Stimulated activated naive CD8-positive, alpha-beta T cell treated with anti-CD3 and anti-CD28 coated beads, Interleukin-15, amount 100 ng/mL, for 72 hours (primary cell): ENCODE results near the gene SMG6.

ENCODE experiments used
- ATAC-seq: fragments of 150-1000 bp; cut with Tn5 transposase; 2 replicates; pipeline ENCODE4 v1.10.0; 2021; ENCODE audit warnings: mild to moderate bottlenecking, moderate library complexity
- DNase-seq, 2 donors: peaks; one replicate each; pipeline ENCODE4 v3.0.0; 2021 to 2022
- H3K27ac Mint-ChIP-seq, 2 donors: one replicate each; pipeline ENCODE4 v1.8.0; 2022; ENCODE audit warnings: mild to moderate bottlenecking in 2 of 2, mixed read lengths in 2 of 2, moderate library complexity in 2 of 2
- H3K27me3 Mint-ChIP-seq: one replicate; pipeline ENCODE4 v1.8.0; 2022; ENCODE audit warnings: mixed read lengths
- H3K4me1 Mint-ChIP-seq: one replicate; pipeline ENCODE4 v1.8.0; 2022; ENCODE audit warnings: mild to moderate bottlenecking, mixed read lengths
- H3K4me3 Mint-ChIP-seq, 2 donors: one replicate each; pipeline ENCODE4 v1.8.0; 2022; ENCODE audit warnings: mild to moderate bottlenecking in 2 of 2, mixed read lengths in 2 of 2, moderate library complexity in 1 of 2
- H3K9me3 Mint-ChIP-seq, 2 donors: one replicate each; pipeline ENCODE4 v1.8.0; 2022; ENCODE audit warnings: mixed read lengths in 2 of 2

Gene SMG6

GRCh38 chr17:2192367-2193057 is 111.1 kb downstream of the SMG6 start:
- H3K9me3 Mint-ChIP-seq: peaks cover 0 to 3% of the 10 kb centered on the region in 2 donors
- no peaks in the 10 kb centered on the region for H3K27me3 Mint-ChIP-seq
- ATAC-seq: peak; percentile 96
- H3K4me3 Mint-ChIP-seq: peak overlapping the region; percentile 61 to 67
- DNase-seq: peak; percentile 62 to 77
- peaks cover 69% of the 10 kb centered on the region for H3K4me1 Mint-ChIP-seq
- H3K27ac Mint-ChIP-seq: peak overlapping the region in 1 of 2 donors; percentile 89

GRCh38 chr17:2191785-2192184 is 111.8 kb downstream of the SMG6 start:
- Mint-ChIP-seq H3K4me3 (peak overlapping the region; percentile 38 to 67), H3K9me3 (peaks cover 0 to 3% of the 10 kb centered on the region in 2 donors), H3K27ac (no peak overlapping the region), H3K4me1 (peaks cover 62% of the 10 kb centered on the region), H3K27me3 (no peaks in the 10 kb centered on the region)
- DNase-seq: no peak
- ATAC-seq: no peak

- no peak for DNase-seq
- ATAC-seq: no peak
- H3K27me3 Mint-ChIP-seq: no peaks in the 10 kb centered on the region
- H3K4me1 Mint-ChIP-seq: peaks cover 57% of the 10 kb centered on the region
- no peak overlapping the region for H3K27ac Mint-ChIP-seq
- no peak overlapping the region for H3K4me3 Mint-ChIP-seq
- peaks cover 0 to 3% of the 10 kb centered on the region in 2 donors for H3K9me3 Mint-ChIP-seq
Observed at GRCh38 chr17:2191227-2191626, 112.4 kb downstream of the SMG6 start.

GRCh38 chr17:2190014-2190413 is 113.6 kb downstream of the SMG6 start:
- Mint-ChIP-seq H3K4me3 (no peak overlapping the region), H3K9me3 (no peaks in the 10 kb centered on the region), H3K27me3 (no peaks in the 10 kb centered on the region), H3K27ac (no peak overlapping the region), H3K4me1 (peaks cover 44% of the 10 kb centered on the region)
- DNase-seq (no peak), ATAC-seq (no peak)

GRCh38 chr17:2188971-2189630 is 114.5 kb downstream of the SMG6 start:
- no peak overlapping the region for H3K4me3 Mint-ChIP-seq
- H3K27me3 Mint-ChIP-seq: no peaks in the 10 kb centered on the region
- no peak overlapping the region for H3K27ac Mint-ChIP-seq
- DNase-seq (no peak), ATAC-seq (no peak)
- H3K9me3 Mint-ChIP-seq: no peaks in the 10 kb centered on the region
- peaks cover 35% of the 10 kb centered on the region for H3K4me1 Mint-ChIP-seq

GRCh38 chr17:2187758-2188157 is 115.8 kb downstream of the SMG6 start:
- no peaks in the 10 kb centered on the region for H3K27me3 Mint-ChIP-seq
- peaks cover 22% of the 10 kb centered on the region for H3K4me1 Mint-ChIP-seq
- no peak for ATAC-seq
- DNase-seq: no peak
- no peaks in the 10 kb centered on the region for H3K9me3 Mint-ChIP-seq
- no peak overlapping the region for H3K27ac Mint-ChIP-seq
- H3K4me3 Mint-ChIP-seq: no peak overlapping the region

GRCh38 chr17:2186937-2187336 is 116.6 kb downstream of the SMG6 start:
- Mint-ChIP-seq H3K4me1 (peaks cover 14% of the 10 kb centered on the region), H3K4me3 (no peak overlapping the region), H3K27ac (no peak overlapping the region), H3K27me3 (no peaks in the 10 kb centered on the region), H3K9me3 (no peaks in the 10 kb centered on the region)
- no peak for DNase-seq
- no peak for ATAC-seq

GRCh38 chr17:2184993-2185931 is 118.3 kb downstream of the SMG6 start:
- Mint-ChIP-seq H3K4me3 (no peak overlapping the region), H3K4me1 (peaks cover 3% of the 10 kb centered on the region), H3K27ac (peak overlapping the region in 1 of 2 donors; percentile 23), H3K27me3 (no peaks in the 10 kb centered on the region), H3K9me3 (no peaks in the 10 kb centered on the region)
- ATAC-seq (no peak), DNase-seq (no peak)

- Mint-ChIP-seq H3K9me3 (no peaks in the 10 kb centered on the region), H3K27me3 (no peaks in the 10 kb centered on the region), H3K4me1 (peaks cover 6% of the 10 kb centered on the region), H3K4me3 (no peak overlapping the region), H3K27ac (no peak overlapping the region)
- no peak for DNase-seq
- ATAC-seq: no peak
Observed at GRCh38 chr17:2183346-2183745, 120.2 kb downstream of the SMG6 start.

GRCh38 chr17:2181897-2182448 is 121.6 kb downstream of the SMG6 start:
- DNase-seq (no peak), ATAC-seq (no peak)
- H3K4me1 Mint-ChIP-seq: peaks cover 13% of the 10 kb centered on the region
- no peaks in the 10 kb centered on the region for H3K27me3 Mint-ChIP-seq
- H3K27ac Mint-ChIP-seq: peak overlapping the region; percentile 5 to 51
- no peak overlapping the region for H3K4me3 Mint-ChIP-seq
- no peaks in the 10 kb centered on the region for H3K9me3 Mint-ChIP-seq

- Mint-ChIP-seq H3K27ac (no peak overlapping the region), H3K9me3 (no peaks in the 10 kb centered on the region), H3K4me3 (no peak overlapping the region), H3K27me3 (no peaks in the 10 kb centered on the region), H3K4me1 (peaks cover 14% of the 10 kb centered on the region)
- DNase-seq (no peak), ATAC-seq (no peak)
Observed at GRCh38 chr17:2181206-2181896, 122.2 kb downstream of the SMG6 start.

GRCh38 chr17:2180768-2181167 is 122.8 kb downstream of the SMG6 start:
- H3K9me3 Mint-ChIP-seq: no peaks in the 10 kb centered on the region
- H3K27ac Mint-ChIP-seq: peak overlapping the region in 1 of 2 donors; percentile 13
- no peaks in the 10 kb centered on the region for H3K27me3 Mint-ChIP-seq
- DNase-seq: no peak
- no peak for ATAC-seq
- H3K4me1 Mint-ChIP-seq: peaks cover 17% of the 10 kb centered on the region
- H3K4me3 Mint-ChIP-seq: no peak overlapping the region

- H3K9me3 Mint-ChIP-seq: no peaks in the 10 kb centered on the region
- H3K27me3 Mint-ChIP-seq: no peaks in the 10 kb centered on the region
- no peak overlapping the region for H3K4me3 Mint-ChIP-seq
- ATAC-seq (no peak), DNase-seq (no peak)
- H3K4me1 Mint-ChIP-seq: peaks cover 21% of the 10 kb centered on the region
- peak overlapping the region; percentile 19 to 37 for H3K27ac Mint-ChIP-seq
Observed at GRCh38 chr17:2179615-2180295, 123.8 kb downstream of the SMG6 start.

- H3K4me3 Mint-ChIP-seq: no peak overlapping the region
Observed at GRCh38 chr17:2178798-2179501, 124.6 kb downstream of the SMG6 start.

More at GRCh38 chr17:2178798-2179501, 124.6 kb downstream of the SMG6 start:
- no peaks in the 10 kb centered on the region for H3K9me3 Mint-ChIP-seq
- no peak for ATAC-seq
- no peak for DNase-seq
- H3K4me1 Mint-ChIP-seq: peaks cover 21% of the 10 kb centered on the region
- H3K27ac Mint-ChIP-seq: peak overlapping the region in 1 of 2 donors; percentile 68
- H3K27me3 Mint-ChIP-seq: no peaks in the 10 kb centered on the region
